GM12891 (cell line): ENCODE measurements around the gene CLDN11.

Source experiments
- DNase-seq: peaks from one replicate; pipeline ENCODE4 v3.0.0; 2011; ENCODE audit warnings: low spot score; ENCODE audit not compliant: insufficient read length
- FAIRE-seq: peaks from 2 replicates; lab custom pipeline; 2011; peaks lifted over from hg19 to GRCh38; lab: Jason Lieb, UNC
- PAX5 ChIP-seq: IDR thresholded peaks from 2 replicates; pipeline ENCODE4 v1.6.1; 2011; ENCODE audit warnings: low read length, moderate library complexity, mild to moderate bottlenecking; ENCODE audit not compliant: insufficient read depth, severe bottlenecking
- POLR2A ChIP-seq: IDR thresholded peaks from 2 replicates; pipeline ENCODE4 v1.6.1; 2011; ENCODE audit warnings: low read depth, low read length, control low read depth
- POLR2AphosphoS5 ChIP-seq: IDR thresholded peaks from 2 replicates; pipeline ENCODE4 v1.6.1; 2011; ENCODE audit warnings: low read depth, low read length, control low read depth
- POU2F2 ChIP-seq: IDR thresholded peaks from 2 replicates; pipeline ENCODE4 v1.6.1; 2011; ENCODE audit warnings: low read depth, mild to moderate bottlenecking, control low read depth, low read length, moderate library complexity
- SPI1 ChIP-seq: IDR thresholded peaks from 2 replicates; pipeline ENCODE4 v1.6.1; 2011; ENCODE audit warnings: low read depth, low read length, control low read depth
- TAF1 ChIP-seq: IDR thresholded peaks from 2 replicates; pipeline ENCODE4 v1.6.1; 2011; ENCODE audit warnings: low read depth, low read length, control low read depth

CLDN11 gene

DNA sequence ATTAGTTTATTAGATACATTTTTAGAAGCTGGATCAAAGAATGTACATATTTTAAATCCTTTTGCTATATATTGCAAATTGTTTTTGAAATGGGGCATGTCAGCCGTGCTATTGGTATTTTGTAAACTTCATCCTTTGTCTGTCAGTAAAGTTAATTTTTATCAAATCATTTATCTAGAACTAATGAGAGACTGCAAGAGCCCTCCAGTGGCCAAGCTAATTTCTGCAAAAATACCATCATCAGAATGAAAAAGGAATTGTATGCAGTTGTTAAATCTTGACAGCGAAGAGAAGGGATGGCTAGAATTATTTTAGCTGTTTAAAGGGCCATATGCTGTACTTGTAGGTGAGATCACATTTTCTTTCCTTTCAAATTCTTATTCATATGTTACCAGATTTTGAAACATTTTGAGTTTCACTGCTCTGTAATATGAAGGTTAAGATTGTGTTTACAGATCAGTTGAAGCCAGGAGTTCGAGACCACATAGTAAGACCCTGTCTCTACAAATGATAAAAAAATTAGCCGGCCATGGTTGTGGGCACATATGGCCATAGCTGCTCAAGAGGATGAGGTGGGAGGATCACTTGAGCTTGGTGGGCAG is 8.1 kb upstream of the CLDN11 start:
- no peak for DNase-seq

DNA sequence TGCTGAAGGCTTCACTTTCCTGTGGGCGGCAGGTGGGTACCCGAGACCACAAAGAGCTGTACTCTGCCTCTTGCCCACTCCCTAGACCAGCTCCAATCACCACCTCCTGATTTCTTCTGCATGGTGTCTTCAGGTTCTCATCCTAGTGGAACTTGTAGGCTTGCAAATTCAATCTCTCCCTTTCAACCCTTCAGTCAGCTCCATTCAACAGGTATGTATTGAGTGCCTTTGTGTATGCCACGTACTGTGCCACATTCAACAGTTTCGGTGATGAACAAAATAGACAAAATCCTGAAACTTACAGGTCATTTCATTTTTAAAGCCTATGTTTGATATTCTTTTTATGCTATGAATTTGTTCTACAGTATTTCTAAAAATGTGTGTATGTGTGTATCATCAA is 5.4 kb upstream of the CLDN11 start:
- TF ChIP-seq PAX5 (no peak), POU2F2 (no peak), POLR2AphosphoS5 (no peak), TAF1 (no peak), POLR2A (no peak)
- DNase-seq, result no peak
- no peak for FAIRE-seq

More for the DNA sequence above, 8.1 kb upstream of the CLDN11 start:
- TF ChIP-seq POLR2AphosphoS5 (no peak), TAF1 (no peak), POLR2A (no peak), SPI1 (no peak), POU2F2 (no peak), PAX5 (no peak)
- FAIRE-seq, result no peak

DNA sequence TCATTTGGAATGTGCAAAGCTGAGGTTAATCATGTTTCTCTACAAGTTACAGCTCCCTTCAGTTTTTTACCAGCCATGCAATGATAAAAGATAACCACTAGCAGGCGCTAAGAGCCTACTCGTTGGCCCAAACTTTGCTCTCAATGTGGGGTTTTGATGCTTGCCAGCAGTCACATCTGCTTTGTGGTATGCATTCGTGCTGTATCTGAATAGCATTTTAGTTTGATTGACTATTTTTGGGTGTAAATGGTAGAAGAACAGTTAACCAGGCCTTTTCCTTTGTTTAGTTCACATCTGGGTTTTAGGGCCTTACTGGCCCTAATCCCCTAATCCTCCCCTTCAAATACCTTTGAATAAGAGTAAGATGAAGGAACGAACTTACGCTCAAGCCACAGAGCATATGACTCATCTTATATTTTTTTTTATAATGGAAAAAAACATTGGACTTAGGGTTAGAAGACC is 4.4 kb upstream of the CLDN11 start:
- FAIRE-seq (peak; percentile 72), DNase-seq (no peak)
- TF ChIP-seq POLR2A (no peak), PAX5 (no peak), SPI1 (no peak), POU2F2 (no peak), POLR2AphosphoS5 (no peak), TAF1 (no peak)

DNA sequence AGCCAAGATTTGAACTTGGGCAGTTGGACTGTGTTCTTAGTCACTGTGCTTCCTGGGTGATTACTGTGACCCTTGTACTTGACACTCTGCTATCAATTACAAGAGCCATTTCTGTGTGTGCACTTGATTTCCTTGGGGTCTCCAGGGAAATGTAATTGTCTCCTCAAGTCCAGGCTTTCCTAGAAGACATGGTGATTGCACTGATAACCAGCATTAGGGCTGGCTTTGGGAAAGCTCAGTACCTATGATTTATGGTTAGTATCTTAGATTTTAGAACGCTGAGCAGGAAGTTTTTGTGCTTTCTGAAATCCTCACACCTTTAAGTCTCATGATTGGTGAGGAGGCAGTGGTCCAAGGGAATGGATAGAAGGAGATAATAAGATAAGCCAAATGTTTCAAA is 1.6 kb upstream of the CLDN11 start:
- no peak for DNase-seq
- FAIRE-seq, result no peak
- TF ChIP-seq POLR2AphosphoS5 (no peak), PAX5 (no peak), POU2F2 (no peak), TAF1 (no peak), POLR2A (no peak), SPI1 (no peak)

DNA sequence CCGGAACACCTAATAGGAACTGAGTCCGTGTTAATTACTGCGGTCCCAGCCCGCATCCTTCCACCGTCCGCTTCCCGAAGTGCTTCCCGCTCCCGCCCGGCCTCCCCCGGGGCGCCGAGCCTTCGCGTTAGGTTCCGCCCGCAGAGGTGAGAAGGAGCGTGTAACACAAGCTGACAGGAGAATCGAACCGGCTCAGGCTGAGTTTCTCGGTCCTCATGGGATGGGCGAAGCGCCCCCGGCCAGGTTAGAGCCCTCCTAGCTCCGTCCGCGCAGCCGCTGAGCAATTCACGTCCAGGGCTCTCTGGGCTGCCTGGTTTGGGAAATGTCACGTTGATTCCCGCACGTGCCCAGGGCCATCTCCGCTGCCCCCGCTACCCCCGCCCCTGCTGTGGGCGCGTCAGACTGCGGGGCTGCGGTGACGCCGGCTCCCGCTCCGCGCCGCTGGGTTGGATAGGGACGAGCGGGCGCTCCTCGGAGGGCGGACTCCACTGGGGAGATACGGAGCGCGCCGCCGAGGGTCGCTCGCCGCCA is 954 bp downstream of the CLDN11 start:
- no peak for TF ChIP-seq POU2F2
- TF ChIP-seq PAX5, result no peak
- no peak for TF ChIP-seq POLR2AphosphoS5
- no peak for TF ChIP-seq SPI1
- no peak for TF ChIP-seq TAF1
- TF ChIP-seq POLR2A, result no peak
- FAIRE-seq (no peak), DNase-seq (no peak)

DNA sequence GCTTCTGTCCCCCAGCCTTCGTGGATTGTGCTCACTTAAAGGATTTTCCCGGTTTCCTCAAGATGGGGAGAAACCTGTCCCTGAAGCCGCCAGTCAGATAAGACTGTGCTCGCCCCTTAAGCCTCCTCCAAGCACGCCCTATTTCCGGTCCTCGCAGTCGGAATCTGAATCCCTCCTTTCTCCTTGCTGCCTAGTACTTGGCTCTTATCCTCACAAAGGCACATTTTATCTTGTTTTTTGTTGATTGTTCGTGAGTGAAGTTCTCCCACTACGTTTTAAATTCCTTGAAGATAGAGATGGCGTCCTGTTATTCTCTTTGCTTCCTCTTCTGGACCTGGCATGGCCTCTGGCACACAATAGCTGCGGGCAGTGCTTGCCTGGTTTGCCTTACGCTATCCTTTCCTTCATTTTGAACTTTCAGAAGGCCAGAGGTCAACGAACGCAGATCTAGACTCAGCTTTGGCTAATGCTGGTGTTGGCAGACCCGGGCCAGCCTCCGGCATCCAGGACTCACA is 1.7 kb downstream of the CLDN11 start:
- FAIRE-seq, result no peak
- no peak for TF ChIP-seq POU2F2
- TF ChIP-seq PAX5, result no peak
- TF ChIP-seq POLR2A, result no peak
- TF ChIP-seq TAF1, result no peak
- no peak for TF ChIP-seq SPI1
- TF ChIP-seq POLR2AphosphoS5, result no peak

DNA sequence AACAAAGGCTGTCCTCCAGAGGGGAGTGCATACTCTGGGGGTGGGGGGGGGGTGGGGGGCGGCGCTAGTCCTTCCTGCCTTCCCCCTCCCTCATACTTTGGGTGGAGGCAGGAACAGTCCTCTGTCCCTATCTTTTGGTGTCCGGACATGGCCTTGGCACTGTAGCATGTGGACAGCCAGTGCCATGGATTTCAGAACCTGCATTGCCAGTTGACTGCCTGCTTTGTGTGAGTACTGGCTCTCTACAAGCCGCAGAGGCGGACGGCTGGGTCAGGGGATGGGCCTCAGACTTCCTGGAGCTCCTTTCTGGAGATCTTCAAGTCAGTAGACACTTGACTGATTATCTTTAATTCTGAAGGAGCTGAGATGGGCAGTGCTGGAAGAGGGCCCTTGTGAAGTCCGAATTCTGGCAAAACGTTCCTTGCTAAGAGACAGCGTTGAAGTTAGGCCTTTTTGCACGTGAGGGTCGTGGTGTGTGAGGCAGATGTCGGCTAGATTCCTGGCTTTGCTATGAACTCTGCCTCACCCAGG is 2.5 kb downstream of the CLDN11 start:
- DNase-seq (no peak), FAIRE-seq (no peak)
- TF ChIP-seq TAF1 (no peak), SPI1 (no peak), POLR2A (no peak), PAX5 (no peak), POLR2AphosphoS5 (no peak), POU2F2 (no peak)

More for the DNA sequence above, 1.7 kb downstream of the CLDN11 start:
- DNase-seq, result no peak

DNA sequence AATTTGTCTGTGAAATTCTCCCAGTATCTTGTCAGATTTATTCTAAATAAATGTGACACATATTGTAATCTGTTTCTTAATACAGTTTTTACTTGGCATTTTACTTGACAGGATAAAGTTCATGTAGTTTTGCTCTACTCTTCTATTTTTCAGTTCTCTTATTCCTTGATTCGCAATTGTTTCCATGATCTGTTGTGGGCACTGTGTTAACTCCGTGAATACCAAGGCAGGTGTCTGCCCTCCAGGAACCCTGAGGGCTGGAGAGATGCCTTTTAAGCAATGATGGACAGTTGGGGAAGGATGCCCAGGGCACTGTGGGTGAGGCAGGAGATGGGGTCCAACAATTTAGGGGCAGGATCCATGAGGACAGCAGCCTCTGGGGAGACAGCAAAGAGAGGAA is 3.1 kb downstream of the CLDN11 start:
- no peak for FAIRE-seq
- DNase-seq, result no peak
- TF ChIP-seq POU2F2 (no peak), SPI1 (no peak), PAX5 (no peak), TAF1 (no peak), POLR2A (no peak), POLR2AphosphoS5 (no peak)

DNA sequence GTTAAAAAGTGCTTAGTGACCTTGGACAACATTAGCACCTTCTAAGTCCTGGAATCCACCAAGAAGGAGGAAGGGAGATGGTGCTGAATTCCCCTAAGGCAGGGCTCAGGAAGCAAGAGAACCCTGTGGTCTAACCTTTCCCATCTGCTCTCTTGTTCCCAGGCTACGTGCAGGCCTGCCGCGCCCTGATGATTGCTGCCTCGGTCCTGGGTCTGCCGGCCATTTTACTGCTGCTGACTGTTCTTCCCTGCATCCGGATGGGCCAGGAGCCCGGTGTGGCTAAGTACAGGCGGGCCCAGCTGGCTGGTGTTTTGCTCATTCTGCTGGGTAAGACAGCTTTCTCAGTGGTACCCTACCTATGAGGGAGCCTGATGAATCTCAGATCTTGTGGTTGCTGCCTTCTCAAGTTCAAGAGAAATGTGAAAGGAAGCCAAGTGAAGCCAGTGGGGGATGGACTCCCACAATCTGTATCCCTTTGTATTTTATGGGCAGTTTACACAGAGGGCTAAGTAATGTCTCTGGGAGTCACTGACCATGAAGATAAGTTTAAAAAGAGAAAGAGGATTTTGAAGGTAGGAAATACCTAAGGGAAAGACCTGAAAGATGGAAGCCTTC is 4.4 kb downstream of the CLDN11 start:
- FAIRE-seq (no peak), DNase-seq (no peak)
- TF ChIP-seq POLR2AphosphoS5, result no peak
- no peak for TF ChIP-seq PAX5
- no peak for TF ChIP-seq POU2F2
- TF ChIP-seq SPI1, result no peak
- TF ChIP-seq TAF1, result no peak
- TF ChIP-seq POLR2A, result no peak
